Measurements from ENCODE around the gene C12orf75.
"Not testable (repeated sequence)": the region's sequence is repeated elsewhere in the genome, so short reads cannot be mapped to it uniquely, and the experiment has no call there.

Gene C12orf75

GRCh38 chr12:105336411-105336810 is 5.9 kb downstream of the C12orf75 start:
- H3K4me1 ChIP-seq, result peaks cover 49% of the 10 kb centered on the region

GRCh38 chr12:105337391-105337790 is 6.9 kb downstream of the C12orf75 start:
- H3K4me2 ChIP-seq, result no peak overlapping the region
- H3K27me3 ChIP-seq, result no peaks in the 10 kb centered on the region
- no peaks in the 10 kb centered on the region for H4K20me1 ChIP-seq
- H3K9ac ChIP-seq, result no peak overlapping the region
- peaks cover 45% of the 10 kb centered on the region for H3K36me3 ChIP-seq
- no peak overlapping the region for H3K4me3 ChIP-seq
- H3K27ac ChIP-seq, result no peak overlapping the region
- no peak for TF ChIP-seq Cebpa-rat (IDR thresholded peaks at IDR 0.05)
- peaks cover 49% of the 10 kb centered on the region for H3K9me3 ChIP-seq
- peaks cover 40% of the 10 kb centered on the region for H3K4me1 ChIP-seq

More at GRCh38 chr12:105336411-105336810, 5.9 kb downstream of the C12orf75 start:
- H3K4me3 ChIP-seq, result no peak overlapping the region
- H3K9me3 ChIP-seq, result peaks cover 39% of the 10 kb centered on the region
- no peak overlapping the region for H3K27ac ChIP-seq
- no peaks in the 10 kb centered on the region for H3K27me3 ChIP-seq
- H4K20me1 ChIP-seq, result no peaks in the 10 kb centered on the region
- H3K36me3 ChIP-seq, result peaks cover 35% of the 10 kb centered on the region
- H3K4me2 ChIP-seq, result no peak overlapping the region
- no peak overlapping the region for H3K9ac ChIP-seq
- no peak for TF ChIP-seq Cebpa-rat (IDR thresholded peaks at IDR 0.05)

- Histone ChIP-seq H3K27me3 (no peaks in the 10 kb centered on the region), H3K27ac (no peak overlapping the region), H3K4me1 (peaks cover 24% of the 10 kb centered on the region), H3K4me2 (no peak overlapping the region), H3K4me3 (no peak overlapping the region), H4K20me1 (no peaks in the 10 kb centered on the region), H3K9ac (no peak overlapping the region), H3K36me3 (peaks cover 50% of the 10 kb centered on the region), H3K9me3 (peaks cover 53% of the 10 kb centered on the region)
- no peak for TF ChIP-seq Cebpa-rat (IDR thresholded peaks at IDR 0.05)
Observed at GRCh38 chr12:105338966-105339365, 8.5 kb downstream of the C12orf75 start.

- no peak for TF ChIP-seq Cebpa-rat (IDR thresholded peaks at IDR 0.05)
- H3K4me1 ChIP-seq, result peaks cover 3% of the 10 kb centered on the region
- no peak overlapping the region for H3K9ac ChIP-seq
- no peak overlapping the region for H3K27ac ChIP-seq
- peaks cover 58% of the 10 kb centered on the region for H3K9me3 ChIP-seq
- H3K4me2 ChIP-seq, result no peak overlapping the region
- H4K20me1 ChIP-seq, result no peaks in the 10 kb centered on the region
- H3K4me3 ChIP-seq, result 0 out of 2 replicates have a peak overlapping the region, but pooled peaks have one; percentile 26
- peaks cover 59% of the 10 kb centered on the region for H3K36me3 ChIP-seq
- H3K27me3 ChIP-seq, result no peaks in the 10 kb centered on the region
Observed at GRCh38 chr12:105341010-105341409, 10.5 kb downstream of the C12orf75 start.

GRCh38 chr12:105341620-105342019 is 11.1 kb downstream of the C12orf75 start:
- H3K4me3 ChIP-seq, H3K4me2 ChIP-seq, H3K4me1 ChIP-seq, H4K20me1 ChIP-seq, H3K27ac ChIP-seq, H3K9ac ChIP-seq, H3K27me3 ChIP-seq: not testable (repeated sequence)
- Histone ChIP-seq H3K36me3 (peaks cover 54% of the 10 kb centered on the region), H3K9me3 (peaks cover 58% of the 10 kb centered on the region)

GRCh38 chr12:105342464-105342863 is 12.0 kb downstream of the C12orf75 start:
- Histone ChIP-seq H3K4me2 (no peak overlapping the region), H3K27ac (no peak overlapping the region)

DNA sequence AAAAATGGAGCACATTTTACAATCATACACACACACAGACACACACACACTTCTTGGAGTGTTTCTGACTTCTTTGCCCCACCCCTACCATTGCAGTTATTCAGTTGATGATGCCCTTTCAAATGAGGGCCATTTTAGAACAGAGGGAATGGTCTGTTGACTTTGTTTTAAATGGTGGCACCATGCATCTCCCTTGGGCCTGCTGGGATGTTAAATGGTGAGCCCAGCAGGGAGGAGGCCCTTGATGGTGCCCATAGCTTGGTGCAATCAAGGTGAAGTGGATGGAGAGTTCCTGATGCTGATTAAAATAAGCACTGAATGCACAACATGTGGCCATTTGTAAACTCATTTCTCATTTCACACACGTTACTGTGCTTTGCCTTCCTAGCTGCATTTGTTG is 13.3 kb downstream of the C12orf75 start:
- Histone ChIP-seq H3K36me3 (peaks cover 39% of the 10 kb centered on the region), H3K4me2 (no peak overlapping the region), H3K27ac (no peak overlapping the region), H4K20me1 (no peaks in the 10 kb centered on the region), H3K4me3 (no peak overlapping the region), H3K9ac (no peak overlapping the region), H3K27me3 (no peaks in the 10 kb centered on the region), H3K4me1 (peaks cover 11% of the 10 kb centered on the region; the same call in 1 of the 2 replicates), H3K9me3 (peaks cover 41% of the 10 kb centered on the region)
- TF ChIP-seq Cebpa-rat (IDR thresholded peaks at IDR 0.05), result no peak

More at GRCh38 chr12:105342464-105342863, 12.0 kb downstream of the C12orf75 start:
- Histone ChIP-seq H3K9ac (no peak overlapping the region), H3K9me3 (peaks cover 50% of the 10 kb centered on the region), H3K4me1 (no peaks in the 10 kb centered on the region), H3K27me3 (no peaks in the 10 kb centered on the region), H3K36me3 (peaks cover 48% of the 10 kb centered on the region), H4K20me1 (no peaks in the 10 kb centered on the region), H3K4me3 (no peak overlapping the region)
- TF ChIP-seq Cebpa-rat (IDR thresholded peaks at IDR 0.05), result no peak

DNA sequence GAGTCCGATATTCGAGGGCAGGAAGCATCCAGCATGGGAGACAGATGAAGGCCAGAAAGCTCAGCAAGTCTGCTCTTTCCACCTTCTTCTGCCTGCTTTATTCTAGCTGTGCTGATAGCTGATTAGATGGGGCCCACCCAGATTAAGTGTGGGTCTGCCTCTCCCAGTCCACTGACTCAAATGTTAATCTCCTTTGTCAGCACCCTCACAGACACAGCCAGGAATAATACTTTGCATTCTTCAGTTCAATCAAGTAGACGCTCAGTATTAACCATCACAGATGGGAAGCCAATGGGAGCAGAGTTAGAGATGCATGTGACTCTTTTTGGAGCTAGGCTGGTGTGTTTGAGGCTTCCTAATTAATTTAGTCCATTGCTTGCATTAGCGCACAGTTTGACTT is 17.0 kb downstream of the C12orf75 start:
- Histone ChIP-seq H3K4me3 (no peak overlapping the region), H3K27ac (no peak overlapping the region), H3K9ac (no peak overlapping the region), H3K4me2 (no peak overlapping the region), H3K4me1 (peaks cover 44% of the 10 kb centered on the region), H3K36me3 (peaks cover 14% of the 10 kb centered on the region; the same call in 1 of the 2 replicates), H3K27me3 (no peaks in the 10 kb centered on the region), H3K9me3 (peaks cover 8% of the 10 kb centered on the region), H4K20me1 (no peaks in the 10 kb centered on the region)
- TF ChIP-seq Cebpa-rat (IDR thresholded peaks at IDR 0.05), result no peak

- Histone ChIP-seq H3K4me1 (peaks cover 51% of the 10 kb centered on the region), H3K9me3 (peaks cover 7% of the 10 kb centered on the region), H3K27me3 (no peaks in the 10 kb centered on the region), H3K36me3 (peaks cover 14% of the 10 kb centered on the region; the same call in 1 of the 2 replicates), H3K9ac (no peak overlapping the region), H3K27ac (no peak overlapping the region), H3K4me3 (no peak overlapping the region), H4K20me1 (no peaks in the 10 kb centered on the region), H3K4me2 (no peak overlapping the region)
- 0 out of 2 replicates have a peak, but pooled peaks have one; percentile 50 for TF ChIP-seq Cebpa-rat (IDR thresholded peaks at IDR 0.05)
Observed at GRCh38 chr12:105348142-105348541, 17.7 kb downstream of the C12orf75 start.

DNA sequence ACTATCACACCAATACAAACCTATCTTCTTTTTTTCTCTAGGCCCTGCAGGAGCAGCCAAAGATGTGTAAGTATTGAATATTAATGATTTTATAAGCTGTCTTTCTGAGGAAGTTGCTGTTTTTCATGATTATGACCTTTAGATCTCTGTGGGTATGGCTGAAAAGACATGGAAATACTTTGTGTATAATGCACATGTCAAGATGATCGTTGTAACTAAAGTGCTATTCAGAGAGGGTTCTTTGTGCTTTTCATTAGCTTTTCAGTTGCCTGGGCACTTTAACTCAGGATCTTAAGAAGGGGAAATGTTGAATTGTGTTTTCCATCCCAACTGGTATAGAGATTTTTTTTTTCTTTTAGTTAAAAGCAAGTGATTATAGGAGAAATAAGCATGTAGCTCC is 18.1 kb downstream of the C12orf75 start:
- TF ChIP-seq Cebpa-rat (IDR thresholded peaks at IDR 0.05), result no peak
- H3K27me3 ChIP-seq, result no peaks in the 10 kb centered on the region
- no peak overlapping the region for H3K9ac ChIP-seq
- no peak overlapping the region for H3K4me3 ChIP-seq
- peaks cover 12% of the 10 kb centered on the region; the same call in 1 of the 2 replicates for H3K36me3 ChIP-seq
- peaks cover 54% of the 10 kb centered on the region for H3K4me1 ChIP-seq
- no peak overlapping the region; the same call in 1 of the 2 replicates for H3K27ac ChIP-seq
- peaks cover 10% of the 10 kb centered on the region for H3K9me3 ChIP-seq
- H3K4me2 ChIP-seq, result no peak overlapping the region
- no peaks in the 10 kb centered on the region for H4K20me1 ChIP-seq

- Histone ChIP-seq H3K9me3 (peaks cover 6% of the 10 kb centered on the region), H3K4me1 (peaks cover 58% of the 10 kb centered on the region), H3K36me3 (peaks cover 7% of the 10 kb centered on the region; the same call in 1 of the 2 replicates), H3K4me2 (no peak overlapping the region), H3K27ac (peak overlapping the region; percentile 28; the same call in 1 of the 2 replicates), H4K20me1 (no peaks in the 10 kb centered on the region), H3K27me3 (no peaks in the 10 kb centered on the region), H3K4me3 (no peak overlapping the region), H3K9ac (no peak overlapping the region)
- no peak for TF ChIP-seq Cebpa-rat (IDR thresholded peaks at IDR 0.05)
Observed at GRCh38 chr12:105349138-105349537, 18.6 kb downstream of the C12orf75 start.
